ENCODE measurements around the gene NFYA.

The NFYA gene

DNA sequence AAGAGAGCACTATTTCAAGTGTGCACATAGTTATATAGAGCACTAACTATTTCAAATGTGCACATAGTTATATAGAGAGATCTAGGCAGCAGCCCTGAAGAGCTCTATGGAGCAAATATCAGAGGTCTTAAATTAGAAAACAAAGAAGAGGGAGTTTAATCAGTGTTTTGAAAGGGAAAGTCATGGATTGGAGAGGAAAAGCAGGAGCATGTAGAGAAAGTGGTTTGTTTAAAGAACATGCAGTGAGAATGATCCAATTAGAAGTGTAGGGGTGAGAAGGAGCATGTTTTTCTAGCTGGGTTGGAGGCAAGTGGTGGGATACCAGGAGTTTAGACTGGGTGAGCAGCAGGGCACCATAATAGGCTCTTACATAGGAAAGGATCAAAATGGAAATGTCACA lies 64.1 kb downstream of the NFYA start:
- no peak for DNase-seq (ENCODE audit: low read depth)
- TF ChIP-seq, protein P1, sequence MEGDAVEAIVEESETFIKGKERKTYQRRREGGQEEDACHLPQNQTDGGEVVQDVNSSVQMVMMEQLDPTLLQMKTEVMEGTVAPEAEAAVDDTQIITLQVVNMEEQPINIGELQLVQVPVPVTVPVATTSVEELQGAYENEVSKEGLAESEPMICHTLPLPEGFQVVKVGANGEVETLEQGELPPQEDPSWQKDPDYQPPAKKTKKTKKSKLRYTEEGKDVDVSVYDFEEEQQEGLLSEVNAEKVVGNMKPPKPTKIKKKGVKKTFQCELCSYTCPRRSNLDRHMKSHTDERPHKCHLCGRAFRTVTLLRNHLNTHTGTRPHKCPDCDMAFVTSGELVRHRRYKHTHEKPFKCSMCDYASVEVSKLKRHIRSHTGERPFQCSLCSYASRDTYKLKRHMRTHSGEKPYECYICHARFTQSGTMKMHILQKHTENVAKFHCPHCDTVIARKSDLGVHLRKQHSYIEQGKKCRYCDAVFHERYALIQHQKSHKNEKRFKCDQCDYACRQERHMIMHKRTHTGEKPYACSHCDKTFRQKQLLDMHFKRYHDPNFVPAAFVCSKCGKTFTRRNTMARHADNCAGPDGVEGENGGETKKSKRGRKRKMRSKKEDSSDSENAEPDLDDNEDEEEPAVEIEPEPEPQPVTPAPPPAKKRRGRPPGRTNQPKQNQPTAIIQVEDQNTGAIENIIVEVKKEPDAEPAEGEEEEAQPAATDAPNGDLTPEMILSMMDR (IDR thresholded peaks at IDR 0.05; ENCODE audit: control insufficient read depth, insufficient read depth, low read depth, low read length, missing control alignments) = no peak
- H3K4me3 ChIP-seq (ENCODE audit: control insufficient read depth, low read depth, low read length) = no peak overlapping the region

GRCh38 chr6:41147917-41148316 lies 75.1 kb downstream of the NFYA start:
- H3K4me3 ChIP-seq (ENCODE audit: control insufficient read depth, low read depth, low read length) = no peak overlapping the region
- TF ChIP-seq, protein P1 (IDR thresholded peaks at IDR 0.05; ENCODE audit: control insufficient read depth, insufficient read depth, low read depth, low read length, missing control alignments) = no peak
- DNase-seq (ENCODE audit: low read depth) = no peak

Measured in AG09309 (cell line).